KG1 (cell line): ENCODE data around the gene TOP2A.
"Not testable (repeated sequence)": the region's sequence is repeated elsewhere in the genome, so short reads cannot be mapped to it uniquely, and the experiment has no call there.

Experiments
- DNase-seq: peaks from one replicate; lab custom pipeline; 2025; lab: John Stamatoyannopoulos, UW

Gene TOP2A

DNA sequence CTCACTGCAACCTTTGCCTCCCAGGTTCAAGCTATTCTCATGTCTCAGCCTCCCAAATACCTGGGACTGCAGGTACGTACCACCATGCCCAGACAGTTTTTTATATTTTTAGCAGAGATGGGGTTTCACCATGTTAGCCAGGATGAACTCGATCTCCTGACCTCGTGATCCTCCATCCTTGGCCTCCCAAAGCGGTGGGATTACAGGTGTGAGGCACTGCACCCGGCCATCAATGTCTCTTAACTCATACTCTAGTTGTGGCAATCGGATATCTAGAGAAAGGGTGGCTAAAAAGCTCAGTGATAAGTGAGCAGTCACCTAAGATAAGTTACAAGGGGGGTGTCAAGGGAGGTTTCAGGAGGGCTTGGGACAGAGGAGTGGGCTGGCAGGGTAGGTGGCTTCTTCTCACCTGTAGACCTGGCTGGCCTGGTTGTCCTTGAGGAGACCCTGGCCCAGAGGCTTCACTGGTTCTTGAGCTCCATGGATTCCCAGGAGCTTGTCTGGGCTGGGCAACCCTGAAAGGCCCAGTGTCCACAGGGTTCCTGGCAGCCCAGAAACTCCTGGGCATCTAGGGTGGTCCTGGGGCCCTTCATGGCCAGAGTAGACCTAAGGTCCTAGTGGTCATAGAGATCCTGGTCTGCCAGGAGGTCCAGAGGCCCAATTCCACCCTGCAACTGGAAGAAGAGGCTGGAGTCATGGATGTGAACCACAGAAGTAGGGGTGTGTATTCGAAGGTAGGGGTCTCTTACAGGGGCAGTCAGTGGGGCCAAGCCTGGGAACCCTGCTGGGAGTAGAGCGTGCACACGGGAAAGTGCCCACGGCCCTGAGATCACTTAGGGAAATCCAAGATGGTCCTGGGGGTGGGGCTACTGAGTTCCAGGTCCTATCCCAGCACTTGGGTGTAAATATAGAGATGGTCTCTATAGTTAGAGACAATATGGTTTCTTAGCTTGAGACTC is 12.9 kb upstream of the TOP2A start:
- DNase-seq = no peak

DNA sequence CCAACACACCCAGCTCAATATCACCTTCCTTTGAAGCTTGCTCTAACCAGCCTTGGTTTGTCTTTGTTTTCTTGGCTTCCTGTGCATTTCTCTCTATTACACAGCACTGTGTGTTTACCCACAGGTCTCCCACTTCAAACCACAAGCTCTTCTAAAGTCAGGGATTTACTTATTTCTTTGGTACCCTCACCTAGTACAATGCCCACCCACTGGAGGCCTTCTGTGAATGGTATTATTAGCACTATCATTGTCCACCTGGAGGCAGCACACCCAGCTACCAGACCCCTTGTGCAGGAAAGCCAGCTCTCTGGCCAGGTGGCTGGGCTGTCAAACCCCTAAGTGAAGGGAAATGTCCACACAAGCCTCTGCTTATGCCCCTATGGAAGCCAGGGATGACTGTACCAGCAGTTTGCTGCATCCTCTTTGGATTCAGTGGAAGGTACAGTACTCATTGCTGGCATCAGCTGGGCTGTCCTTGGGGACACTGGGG is 9.4 kb upstream of the TOP2A start:
- DNase-seq = no peak

DNA sequence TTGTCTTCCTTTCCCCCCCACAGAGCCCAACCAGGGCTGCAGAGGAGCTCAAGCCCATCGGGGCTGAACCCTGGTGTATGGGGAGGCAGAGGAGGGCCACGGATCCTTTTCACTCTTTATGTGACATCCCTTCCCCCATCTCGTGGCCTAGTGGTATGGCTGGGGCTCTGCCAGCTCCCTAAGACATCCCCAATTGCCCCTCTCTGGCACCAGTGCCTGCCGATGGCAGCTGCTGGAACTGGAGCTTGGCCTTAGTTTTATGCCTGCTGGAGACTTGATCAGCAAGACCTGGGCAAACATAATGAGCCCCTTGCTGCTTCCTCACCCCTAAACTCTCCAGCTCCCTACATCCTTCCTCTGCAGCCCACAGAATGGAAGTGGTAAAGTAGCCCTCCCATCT is 8.0 kb upstream of the TOP2A start:
- DNase-seq = no peak

DNA sequence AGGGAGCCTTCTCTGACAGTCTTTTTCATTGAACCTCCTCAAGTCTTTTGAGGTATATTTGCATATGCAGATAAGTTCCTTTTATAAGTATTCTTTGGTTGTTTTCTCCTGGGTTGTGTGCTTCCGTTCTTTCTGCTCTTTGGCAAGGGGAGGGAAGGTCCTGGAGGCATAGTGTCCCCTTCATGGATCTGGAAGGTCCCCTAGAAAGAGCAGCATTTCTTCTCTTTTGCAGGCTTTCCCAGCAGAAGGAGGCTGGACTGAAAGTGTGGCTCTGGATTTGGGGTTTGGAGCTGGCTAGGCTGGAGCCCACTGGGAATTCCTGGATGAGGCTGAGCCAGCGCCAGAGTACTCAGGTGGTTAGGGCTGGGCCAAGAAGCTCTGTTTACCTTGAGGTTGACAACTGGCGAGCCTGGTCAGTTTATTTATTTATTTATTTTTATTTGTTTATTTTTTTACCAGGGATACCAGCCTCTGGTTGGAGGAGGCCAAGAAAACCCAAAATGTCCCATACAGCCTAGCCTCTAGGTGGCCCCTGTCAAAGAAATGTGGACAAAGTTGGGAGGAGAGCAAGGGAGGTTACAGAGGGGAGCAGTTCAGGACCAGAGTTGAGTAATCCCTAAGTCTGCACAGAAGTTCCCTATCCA is 5.4 kb upstream of the TOP2A start:
- no peak for DNase-seq

DNA sequence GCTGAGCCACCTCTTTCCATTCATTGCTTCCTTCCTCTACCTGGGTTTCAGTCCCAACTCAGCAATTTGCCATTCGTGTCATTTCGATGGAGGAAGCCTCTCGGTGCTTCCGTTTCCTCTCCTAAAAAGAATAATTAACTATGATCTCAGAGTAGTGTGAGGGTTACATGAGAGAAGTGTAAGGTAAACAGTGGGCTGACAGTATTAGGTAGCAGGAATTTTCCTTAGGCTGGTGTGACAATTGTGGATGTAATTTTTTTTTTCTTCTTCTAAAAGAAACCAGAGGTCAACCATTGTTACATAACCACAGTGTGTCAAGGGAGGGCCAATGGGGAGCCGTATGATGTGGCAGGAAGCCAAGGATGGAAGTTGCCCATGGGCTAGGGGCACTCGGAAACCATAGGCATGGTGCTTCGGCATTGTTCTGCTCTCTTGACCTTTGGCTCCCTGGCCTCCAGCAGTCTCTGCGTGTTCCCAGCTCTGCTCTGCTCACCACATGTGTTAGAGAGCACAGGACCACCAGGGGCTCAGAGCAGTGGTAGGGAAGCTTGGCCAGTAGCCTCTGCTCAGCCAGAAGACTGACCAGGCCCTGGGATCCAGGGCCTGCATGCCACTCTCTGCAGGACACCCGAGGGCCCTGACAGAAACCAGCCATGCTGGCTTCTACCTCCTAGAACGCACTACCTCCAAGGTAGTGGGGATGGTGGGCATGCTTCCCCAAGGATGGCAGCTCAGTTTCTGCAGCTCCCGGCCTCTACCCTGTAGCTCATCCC is 2.0 kb upstream of the TOP2A start:
- peak; percentile 41 for DNase-seq

DNA sequence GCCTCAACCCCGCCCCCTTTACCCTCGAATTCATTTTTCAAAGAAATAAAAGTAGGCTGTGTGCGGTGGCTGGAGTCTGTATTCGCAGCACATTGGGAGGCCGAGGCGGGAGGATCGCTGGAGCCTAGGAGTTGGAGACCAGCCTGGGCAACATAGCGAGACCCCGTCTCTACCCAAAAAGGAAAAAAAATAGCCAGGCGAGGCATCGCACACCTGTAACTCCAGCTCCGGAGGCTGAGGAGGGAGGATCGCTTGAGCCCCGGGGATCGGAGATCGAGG is 671 bp upstream of the TOP2A start:
- DNase-seq = no peak

DNA sequence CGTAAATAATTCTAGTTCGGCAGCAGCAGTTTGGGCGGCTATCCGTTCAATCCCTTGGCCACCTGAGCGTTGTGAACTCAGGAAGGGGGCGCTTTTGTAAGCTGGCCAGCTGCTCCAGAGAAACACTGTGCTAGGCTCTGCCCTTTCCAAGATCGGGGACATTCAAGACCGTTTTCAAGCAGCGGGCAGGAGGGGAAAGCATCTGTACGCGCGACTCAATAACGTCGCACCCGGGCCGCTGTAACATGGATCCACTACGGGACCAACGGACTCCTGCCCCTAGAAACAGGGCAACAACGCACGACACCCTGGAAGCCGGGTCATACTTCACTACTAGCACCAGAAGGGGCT is 463 bp downstream of the TOP2A start:
- DNase-seq = no peak

DNA sequence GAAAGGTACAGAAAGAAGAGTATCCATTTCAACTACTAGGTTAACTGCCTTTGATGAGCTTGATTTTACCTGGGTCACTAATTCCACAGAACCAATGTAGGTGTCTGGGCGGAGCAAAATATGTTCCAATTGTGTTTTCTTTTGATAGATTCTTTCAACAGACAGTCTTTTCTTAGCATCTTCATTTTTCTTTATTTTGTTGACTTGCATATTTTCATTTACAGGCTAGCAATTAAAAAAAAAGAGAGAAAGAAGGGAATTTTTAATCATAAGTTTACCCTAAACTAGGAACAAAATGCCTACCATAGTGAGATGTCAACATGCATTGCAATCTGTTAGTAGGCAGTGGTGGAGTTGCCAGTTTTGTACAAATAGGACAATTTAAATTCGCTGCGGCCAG is 1.0 kb downstream of the TOP2A start:
- DNase-seq = no peak

DNA sequence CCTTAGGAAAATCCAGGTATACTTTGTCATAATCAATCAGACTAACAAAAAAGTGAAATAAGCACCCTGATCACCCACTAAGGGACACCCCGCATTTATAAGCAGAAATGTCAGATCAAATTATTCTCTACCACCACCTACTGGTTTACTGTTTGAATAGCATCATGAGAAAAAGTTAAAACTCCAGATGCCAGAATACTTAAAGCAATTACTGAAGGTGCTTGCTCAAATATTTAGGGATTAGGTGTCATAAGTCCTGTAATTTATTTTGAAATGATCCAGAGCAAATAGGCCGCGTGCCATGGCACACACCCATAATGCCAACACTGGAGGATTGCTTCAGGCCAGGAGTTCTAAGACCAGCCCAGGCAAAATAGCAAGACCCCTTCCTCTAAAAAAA is 2.3 kb downstream of the TOP2A start:
- DNase-seq = no peak

DNA sequence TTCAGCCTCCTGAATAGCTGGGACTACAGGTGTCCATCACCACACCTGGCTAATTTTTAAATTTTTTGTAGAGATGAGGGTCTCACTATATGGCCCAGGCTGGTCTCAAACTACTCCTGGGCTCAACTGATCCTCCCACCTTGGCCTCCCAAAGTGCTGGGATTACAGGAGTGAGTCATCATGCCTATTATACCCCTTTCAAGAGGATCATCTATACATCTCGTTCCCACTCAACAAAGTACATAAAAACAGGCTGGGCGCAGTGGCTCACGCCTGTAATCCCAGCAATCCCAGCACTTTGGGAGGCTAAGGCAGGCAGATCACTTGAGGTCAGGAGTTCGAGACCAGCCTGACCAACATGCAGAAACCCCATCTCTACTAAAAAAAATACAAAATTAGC is 3.4 kb downstream of the TOP2A start:
- not testable (repeated sequence) for DNase-seq

DNA sequence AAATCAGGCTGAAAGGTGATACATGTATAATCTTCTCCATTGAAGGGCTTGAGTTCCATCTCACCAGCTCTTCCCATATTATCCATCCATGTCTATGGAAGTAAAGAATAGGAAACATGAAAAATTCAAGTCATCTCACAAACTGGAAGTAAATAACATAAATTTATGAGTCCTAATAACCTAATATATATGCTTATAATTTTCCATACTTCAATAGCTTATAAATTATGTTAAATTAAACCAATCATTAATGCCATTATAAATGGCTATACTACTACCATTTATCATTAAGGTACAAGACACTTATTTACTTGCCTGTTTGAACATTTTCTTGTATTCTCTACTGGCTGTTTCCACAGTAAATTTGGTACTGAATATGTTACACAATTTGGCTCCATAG is 4.8 kb downstream of the TOP2A start:
- DNase-seq = no peak

DNA sequence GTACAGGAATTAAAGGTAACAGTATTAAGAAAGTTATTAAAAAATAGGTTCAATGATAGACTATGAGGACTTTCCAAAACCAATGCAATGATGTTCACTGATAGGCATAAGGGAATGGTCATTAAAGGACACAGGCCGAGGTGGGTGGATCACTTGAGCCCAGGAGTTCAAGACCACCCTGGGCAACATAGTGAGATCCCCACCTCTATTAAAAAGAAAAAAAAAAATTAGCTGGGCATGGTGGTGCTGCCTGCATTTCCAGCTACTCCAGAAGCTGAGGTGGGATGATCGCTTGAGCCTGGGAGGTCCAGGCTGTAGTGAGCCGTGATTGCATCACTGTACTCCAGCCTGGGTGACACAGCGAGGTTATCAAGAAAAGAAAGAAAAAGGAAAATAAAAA is 5.9 kb downstream of the TOP2A start:
- DNase-seq = no peak

DNA sequence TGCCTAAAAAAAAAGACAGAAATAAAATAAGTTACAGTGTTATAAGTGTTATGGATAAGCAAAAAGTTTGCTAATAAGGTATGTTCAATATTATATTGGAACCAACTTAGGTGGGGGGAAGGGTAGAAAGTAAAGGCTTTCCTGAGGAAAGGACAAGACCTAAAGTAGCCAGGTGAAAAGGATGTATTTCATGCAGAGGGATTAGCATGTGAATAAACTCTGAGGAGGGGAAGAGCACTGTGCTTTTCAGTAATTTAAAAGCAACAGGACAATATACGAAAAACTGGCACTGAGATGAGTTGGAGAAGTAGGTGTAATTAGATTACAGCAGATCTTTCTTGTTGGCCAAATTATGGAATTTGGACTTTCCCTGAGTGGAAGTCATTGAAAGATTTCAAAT is 7.6 kb downstream of the TOP2A start:
- DNase-seq = no peak

DNA sequence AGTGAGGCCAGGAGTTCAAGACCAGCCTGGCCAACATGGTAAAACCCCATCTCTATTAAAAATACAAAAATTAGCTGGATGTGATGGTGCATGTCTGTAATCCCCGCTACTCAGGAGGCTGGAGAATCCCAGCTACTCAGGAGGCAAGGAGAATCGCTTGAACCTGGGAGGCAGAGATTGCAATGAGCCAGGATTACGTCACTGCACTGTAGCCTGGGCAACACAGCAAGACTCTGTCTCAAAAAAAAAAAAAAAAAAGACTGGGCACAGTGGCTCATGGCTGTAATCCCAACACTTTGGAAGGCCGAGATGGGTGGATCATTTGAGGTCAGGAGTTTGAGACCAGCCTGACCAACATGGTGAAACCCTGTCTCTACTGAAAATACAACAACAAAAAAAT is 8.2 kb downstream of the TOP2A start:
- not testable (repeated sequence) for DNase-seq

DNA sequence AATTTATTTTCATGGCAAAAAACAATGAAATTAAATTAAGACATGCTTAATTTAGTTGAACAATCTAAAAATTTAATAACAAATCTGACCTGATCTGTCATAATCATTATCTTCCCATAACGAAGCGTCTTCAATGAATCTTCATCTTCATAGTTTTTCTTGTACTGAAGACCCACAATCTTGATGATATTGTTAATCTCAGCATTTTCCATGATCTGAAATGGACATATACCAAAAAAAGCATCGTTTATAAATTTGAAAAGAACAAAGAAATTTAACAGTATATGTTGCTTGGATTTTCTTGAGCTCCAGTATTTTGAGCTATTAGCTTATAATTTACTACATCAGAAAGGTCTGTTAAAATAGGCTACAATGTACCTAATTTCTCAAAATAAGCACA is 10.2 kb downstream of the TOP2A start:
- no peak for DNase-seq

DNA sequence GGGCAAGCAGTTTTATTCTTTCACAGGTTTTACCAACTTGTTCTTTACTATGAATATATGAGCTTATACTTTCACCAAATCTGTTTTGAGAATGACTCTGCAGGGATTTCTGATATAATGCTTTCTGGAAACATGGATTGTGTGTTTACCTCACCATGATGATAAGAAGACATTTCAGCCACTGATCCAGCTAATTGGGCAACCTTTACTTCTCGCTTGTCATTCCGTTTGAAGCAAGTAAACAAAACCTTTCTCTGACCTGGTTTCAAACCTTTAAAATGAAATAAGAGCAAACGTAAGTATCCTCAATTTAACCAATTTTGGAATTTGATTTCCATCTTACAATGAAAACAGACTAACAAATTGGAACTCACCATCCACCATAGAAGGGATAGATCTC is 13.7 kb downstream of the TOP2A start:
- DNase-seq = no peak

DNA sequence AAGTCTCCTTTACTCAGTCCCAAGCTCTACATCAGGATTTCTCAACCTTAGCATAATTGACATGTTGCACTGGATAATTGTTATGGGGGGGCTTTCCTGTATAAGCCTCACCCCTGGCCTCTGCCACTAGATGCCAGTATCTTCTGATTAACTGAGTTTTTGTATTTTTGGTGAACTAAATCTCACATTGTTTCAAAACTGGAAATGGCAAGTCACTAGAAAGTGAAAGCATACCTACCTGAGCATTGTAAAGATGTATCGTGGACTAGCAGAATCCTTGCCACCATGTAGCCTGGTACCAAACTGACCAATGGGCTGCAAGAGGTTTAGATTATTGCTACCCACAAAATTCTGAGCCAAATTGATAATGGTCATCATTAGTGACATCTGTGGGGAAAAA is 15.0 kb downstream of the TOP2A start:
- DNase-seq = no peak

DNA sequence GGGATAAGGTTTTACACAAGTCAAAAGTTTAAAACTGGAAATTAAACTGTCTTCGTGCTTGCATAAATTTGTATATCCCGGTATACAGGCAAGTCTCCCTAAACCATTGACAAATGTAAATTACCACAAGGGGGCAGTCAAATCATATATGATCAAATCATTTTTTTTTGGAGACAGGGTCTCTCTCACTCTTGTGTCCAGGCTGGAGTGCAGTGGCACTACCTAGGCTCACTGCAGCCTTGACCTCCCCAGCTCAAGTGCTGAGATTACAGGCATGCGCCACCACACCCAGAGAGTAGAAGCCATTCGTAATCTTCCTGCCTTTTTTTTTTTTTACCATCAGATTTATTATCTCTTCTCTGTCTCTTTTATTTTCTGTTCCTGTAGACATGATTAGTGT is 18.5 kb downstream of the TOP2A start:
- DNase-seq = peak; percentile 25

DNA sequence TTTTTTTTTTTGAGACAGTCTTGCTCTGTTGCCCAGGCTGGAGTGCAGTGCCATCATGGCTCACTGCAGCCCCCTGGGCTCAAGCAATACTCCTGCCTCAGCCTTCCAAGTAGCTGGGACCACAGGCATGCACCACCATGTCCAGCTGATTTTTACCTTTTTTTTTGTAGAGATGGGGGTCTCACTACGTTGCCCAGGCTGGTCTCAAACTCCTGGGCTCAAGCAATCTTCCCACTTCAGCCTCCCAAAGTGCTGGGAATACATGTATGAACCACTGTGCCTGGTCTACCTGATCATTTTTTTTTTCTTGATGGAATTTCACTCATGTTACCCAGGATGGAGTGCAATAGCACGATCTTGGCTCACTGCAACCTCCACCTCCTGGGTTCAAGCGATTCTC is 31.1 kb downstream of the TOP2A start:
- not testable (repeated sequence) for DNase-seq

DNA sequence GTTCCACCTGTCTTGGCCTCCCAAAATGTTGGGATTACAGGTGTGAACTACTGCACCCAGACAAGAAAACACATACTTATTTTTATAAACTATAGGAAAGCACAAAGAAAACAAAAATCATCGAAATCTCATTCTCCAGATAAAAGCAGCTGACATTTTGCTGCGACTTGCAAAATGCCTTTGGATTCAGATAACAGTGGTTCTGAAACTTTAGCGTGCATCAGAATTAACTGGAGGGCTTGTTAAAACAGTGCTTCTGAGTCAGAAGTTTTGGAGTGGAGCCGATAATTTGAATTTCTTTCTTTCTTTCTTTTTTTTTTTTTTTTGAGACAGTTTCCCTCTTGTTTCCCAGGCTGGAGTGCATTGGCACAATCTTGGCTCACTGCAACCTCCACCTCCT is 35.4 kb downstream of the TOP2A start:
- DNase-seq = no peak

DNA sequence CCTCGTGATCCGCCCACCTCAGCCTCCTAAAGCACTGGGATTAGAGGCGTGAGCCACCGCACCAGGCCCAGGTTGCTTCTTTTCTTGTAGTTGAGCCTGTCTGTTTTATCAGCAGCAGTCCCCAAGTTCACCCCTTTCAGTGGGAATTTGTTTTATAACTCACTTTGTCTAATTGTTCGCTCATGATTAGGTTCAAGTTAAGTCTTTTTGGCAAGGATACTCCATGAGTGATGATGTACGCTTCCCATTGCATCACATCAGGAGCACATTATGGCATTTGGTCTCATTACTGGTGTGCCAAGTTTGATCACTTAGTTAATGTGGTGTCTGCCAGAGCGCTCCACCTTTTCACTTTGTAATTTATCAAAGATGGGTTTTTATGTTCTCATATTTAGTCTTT is 38.7 kb downstream of the TOP2A start:
- no peak for DNase-seq

DNA sequence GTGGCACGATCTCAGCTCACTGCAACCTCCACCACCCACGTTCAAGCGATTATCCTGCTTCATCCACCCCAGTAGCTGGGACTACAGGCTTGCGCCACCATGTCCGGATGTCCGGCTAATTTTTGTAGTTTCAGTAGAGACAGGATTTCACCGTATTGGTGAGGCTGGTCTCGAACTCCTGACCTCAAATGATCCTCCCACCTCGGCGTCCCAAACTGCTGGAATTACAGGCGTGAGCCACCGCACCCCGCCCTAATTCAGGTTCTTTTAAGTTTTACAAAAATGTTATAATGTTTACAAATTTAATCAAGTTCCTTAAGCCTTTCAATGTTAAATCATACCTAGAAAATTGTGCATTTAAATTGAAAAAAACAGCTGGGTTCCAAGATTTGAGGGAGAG is 39.9 kb downstream of the TOP2A start:
- no peak for DNase-seq

DNA sequence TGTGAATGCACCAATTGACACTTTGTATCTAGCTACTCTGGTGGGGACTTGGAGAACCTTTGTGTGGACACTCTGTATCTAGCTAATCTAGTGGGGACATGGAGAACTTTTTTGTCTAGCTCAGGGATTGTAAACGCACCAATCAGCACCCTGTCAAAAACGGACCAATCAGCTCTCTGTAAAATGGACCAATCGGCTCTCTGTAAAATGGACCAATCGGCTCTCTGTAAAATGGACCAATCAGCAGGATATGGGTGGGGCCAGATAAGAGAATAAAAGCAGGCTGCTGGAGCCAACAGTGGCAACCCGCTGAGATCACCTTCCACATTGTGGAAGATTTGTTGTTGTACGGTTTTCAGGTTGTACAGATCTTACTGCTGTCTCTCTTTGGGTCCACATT is 41.2 kb downstream of the TOP2A start:
- DNase-seq = not testable (repeated sequence)
